NT2/D1 (cell line): ENCODE results near the gene KISS1R.

Experiments
- DNase-seq: peaks from one replicate; pipeline ENCODE4 v3.0.0-alpha.2; 2011; ENCODE audit warnings: low read depth, low spot score
- H3K27me3 ChIP-seq: 2 replicates; pipeline ENCODE4 v1.6.0; 2011; ENCODE audit warnings: mild to moderate bottlenecking; ENCODE audit not compliant: insufficient read length, insufficient read depth
- H3K36me3 ChIP-seq: 2 replicates; pipeline ENCODE4 v1.6.1; 2011; ENCODE audit warnings: mild to moderate bottlenecking, low read length, mixed read lengths; ENCODE audit not compliant: insufficient read depth, insufficient read length
- H3K4me1 ChIP-seq: 2 replicates; pipeline ENCODE4 v1.5.1; 2011; ENCODE audit not compliant: insufficient read depth, insufficient read length
- H3K4me3 ChIP-seq: 2 replicates; pipeline ENCODE4 v1.5.1; 2011; ENCODE audit warnings: low read depth; ENCODE audit not compliant: insufficient read length
- H3K9ac ChIP-seq: 2 replicates; pipeline ENCODE4 v1.6.0; 2011; ENCODE audit warnings: low read depth; ENCODE audit not compliant: insufficient read length
- H3K9me3 ChIP-seq: 2 replicates; pipeline ENCODE4 v1.5.1; 2011; ENCODE audit warnings: mild to moderate bottlenecking, low read length; ENCODE audit not compliant: insufficient read depth
- SUZ12 ChIP-seq: IDR thresholded peaks from 2 replicates; pipeline ENCODE4 v1.6.1; 2011; ENCODE audit not compliant: insufficient read length, insufficient read depth; ENCODE audit errors: extremely low read depth
- YY1 ChIP-seq: IDR thresholded peaks from 2 replicates; pipeline ENCODE4 v1.6.1; 2011; ENCODE audit not compliant: insufficient read length, insufficient read depth
- ZNF274 ChIP-seq: IDR thresholded peaks from 2 replicates; pipeline ENCODE4 v1.6.1; 2011; ENCODE audit warnings: mild to moderate bottlenecking, low read depth, low read length

Gene KISS1R

GRCh38 chr19:897442-898039, 19.6 kb upstream of the KISS1R start:
- Histone ChIP-seq H3K36me3 (peaks cover 51% of the 10 kb centered on the region), H3K9me3 (no peaks in the 10 kb centered on the region), H3K4me3 (no peak overlapping the region), H3K27me3 (no peaks in the 10 kb centered on the region), H3K4me1 (peaks cover 17% of the 10 kb centered on the region), H3K9ac (no peak overlapping the region)
- no peak for DNase-seq
- TF ChIP-seq YY1: no peak
- TF ChIP-seq SUZ12: no peak
- TF ChIP-seq ZNF274: no peak

DNA sequence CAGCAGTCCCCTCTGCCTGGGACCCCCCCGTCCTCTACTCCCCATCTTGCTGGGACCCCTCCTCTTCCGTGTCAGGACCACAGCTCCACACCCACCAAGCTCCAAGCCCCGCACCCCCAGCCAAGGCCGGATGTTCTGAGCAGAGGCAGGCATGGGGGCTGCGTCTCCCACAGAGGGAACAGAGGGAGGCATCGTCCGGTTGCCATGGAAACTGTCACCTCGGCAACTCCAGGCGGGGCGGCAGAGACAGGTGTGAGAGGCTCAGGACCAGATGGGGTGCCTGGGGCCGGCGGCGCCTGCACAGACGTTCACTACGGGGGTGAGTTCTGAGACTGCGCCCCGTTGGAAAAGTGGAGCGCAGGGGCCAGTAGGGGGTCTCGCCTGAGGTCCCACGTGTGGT, 18.5 kb upstream of the KISS1R start:
- TF ChIP-seq ZNF274: no peak
- no peak for TF ChIP-seq SUZ12
- no peak for TF ChIP-seq YY1
- H3K9me3 ChIP-seq: no peaks in the 10 kb centered on the region
- H3K9ac ChIP-seq: no peak overlapping the region
- H3K4me1 ChIP-seq: peaks cover 17% of the 10 kb centered on the region
- no peaks in the 10 kb centered on the region for H3K27me3 ChIP-seq
- DNase-seq: no peak
- H3K36me3 ChIP-seq: peaks cover 51% of the 10 kb centered on the region
- H3K4me3 ChIP-seq: no peak overlapping the region

- Histone ChIP-seq H3K9ac (no peak overlapping the region), H3K9me3 (no peaks in the 10 kb centered on the region), H3K4me3 (no peak overlapping the region), H3K36me3 (peaks cover 53% of the 10 kb centered on the region), H3K27me3 (no peaks in the 10 kb centered on the region), H3K4me1 (peaks cover 17% of the 10 kb centered on the region)
- TF ChIP-seq ZNF274: no peak
- no peak for TF ChIP-seq YY1
- no peak for TF ChIP-seq SUZ12
- DNase-seq: no peak
These were observed 17.6 kb upstream of the KISS1R start for GRCh38 chr19:899336-900042.

GRCh38 chr19:900043-900301, 17.2 kb upstream of the KISS1R start:
- H3K4me3 ChIP-seq: no peak overlapping the region
- no peak overlapping the region for H3K9ac ChIP-seq
- H3K27me3 ChIP-seq: no peaks in the 10 kb centered on the region
- no peaks in the 10 kb centered on the region for H3K9me3 ChIP-seq
- TF ChIP-seq SUZ12: no peak
- no peak for TF ChIP-seq YY1
- TF ChIP-seq ZNF274: no peak
- peaks cover 17% of the 10 kb centered on the region for H3K4me1 ChIP-seq
- DNase-seq: no peak
- peaks cover 56% of the 10 kb centered on the region for H3K36me3 ChIP-seq

- DNase-seq: no peak
- Histone ChIP-seq H3K27me3 (no peaks in the 10 kb centered on the region), H3K4me3 (no peak overlapping the region), H3K9ac (no peak overlapping the region), H3K4me1 (peaks cover 14% of the 10 kb centered on the region), H3K36me3 (peaks cover 56% of the 10 kb centered on the region), H3K9me3 (no peaks in the 10 kb centered on the region)
- TF ChIP-seq YY1 (no peak), ZNF274 (no peak), SUZ12 (no peak)
These were observed 16.6 kb upstream of the KISS1R start for GRCh38 chr19:900302-901111.

- no peak for DNase-seq
- Histone ChIP-seq H3K36me3 (peaks cover 52% of the 10 kb centered on the region), H3K4me3 (no peak overlapping the region), H3K9me3 (no peaks in the 10 kb centered on the region), H3K4me1 (peaks cover 11% of the 10 kb centered on the region), H3K9ac (no peak overlapping the region), H3K27me3 (no peaks in the 10 kb centered on the region)
- no peak for TF ChIP-seq ZNF274
- TF ChIP-seq SUZ12: no peak
- no peak for TF ChIP-seq YY1
These were observed 15.7 kb upstream of the KISS1R start for GRCh38 chr19:901216-902092.
